Fibroblast of lung (primary cell): ENCODE results near the gene COPG1.

Experiments
- EZH2 ChIP-seq: IDR thresholded peaks from 2 replicates; pipeline ENCODE4 v1.5.1; 2012; ENCODE audit warnings: low read length, control low read depth, mild to moderate bottlenecking; ENCODE audit errors: missing control alignments
- TF ChIP-seq, protein P1 (sequence below), 2 donors: IDR thresholded peaks in 1 of 2; conservative IDR thresholded peaks in 1 of 2; 1 replicate in 1 of 2; 2 replicates in 1 of 2; pipeline ENCODE4 v1.5.1; 2011 to 2012; ENCODE audit warnings: low read length in 2 of 2, control low read depth in 1 of 2, inconsistent platforms in 1 of 2, low read depth in 1 of 2, mild to moderate bottlenecking in 1 of 2

DNA sequence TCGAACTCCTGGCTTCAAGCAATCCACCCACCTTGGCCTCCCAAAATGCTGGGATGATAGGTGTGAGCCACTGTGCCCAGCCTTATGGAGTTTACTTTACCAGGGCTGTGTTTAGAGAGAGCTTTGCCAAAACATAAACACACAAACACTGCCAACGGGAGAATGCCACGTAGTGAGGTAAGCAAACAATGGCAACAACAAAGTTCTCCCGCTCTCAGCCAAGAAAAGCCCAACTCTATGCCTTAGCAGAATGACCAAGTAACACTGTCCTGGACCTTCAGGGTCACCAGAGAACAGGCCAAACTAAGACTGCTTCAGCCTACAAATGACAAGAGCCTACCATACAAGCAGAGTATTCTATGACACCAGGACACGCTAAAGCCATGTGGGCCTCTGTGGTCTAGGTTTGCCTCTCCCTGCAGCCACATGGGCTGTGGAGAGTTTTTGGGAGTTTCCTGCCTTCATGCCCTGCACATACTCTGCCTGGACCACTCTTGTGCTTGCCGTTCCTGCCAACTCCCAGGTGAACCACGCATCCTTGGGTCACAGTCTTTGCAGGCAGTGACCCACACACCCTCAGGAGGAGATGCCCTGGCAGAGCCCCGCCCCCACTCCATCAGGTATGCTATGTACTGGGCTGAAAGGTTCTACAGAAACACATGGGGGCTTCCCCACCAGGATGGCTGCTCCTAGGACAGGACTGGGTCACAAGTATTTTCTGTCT is 44.1 kb upstream of the COPG1 start:
- TF ChIP-seq, protein P1, sequence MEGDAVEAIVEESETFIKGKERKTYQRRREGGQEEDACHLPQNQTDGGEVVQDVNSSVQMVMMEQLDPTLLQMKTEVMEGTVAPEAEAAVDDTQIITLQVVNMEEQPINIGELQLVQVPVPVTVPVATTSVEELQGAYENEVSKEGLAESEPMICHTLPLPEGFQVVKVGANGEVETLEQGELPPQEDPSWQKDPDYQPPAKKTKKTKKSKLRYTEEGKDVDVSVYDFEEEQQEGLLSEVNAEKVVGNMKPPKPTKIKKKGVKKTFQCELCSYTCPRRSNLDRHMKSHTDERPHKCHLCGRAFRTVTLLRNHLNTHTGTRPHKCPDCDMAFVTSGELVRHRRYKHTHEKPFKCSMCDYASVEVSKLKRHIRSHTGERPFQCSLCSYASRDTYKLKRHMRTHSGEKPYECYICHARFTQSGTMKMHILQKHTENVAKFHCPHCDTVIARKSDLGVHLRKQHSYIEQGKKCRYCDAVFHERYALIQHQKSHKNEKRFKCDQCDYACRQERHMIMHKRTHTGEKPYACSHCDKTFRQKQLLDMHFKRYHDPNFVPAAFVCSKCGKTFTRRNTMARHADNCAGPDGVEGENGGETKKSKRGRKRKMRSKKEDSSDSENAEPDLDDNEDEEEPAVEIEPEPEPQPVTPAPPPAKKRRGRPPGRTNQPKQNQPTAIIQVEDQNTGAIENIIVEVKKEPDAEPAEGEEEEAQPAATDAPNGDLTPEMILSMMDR (conservative IDR thresholded peaks at IDR 0.05 in 1 of 2, IDR thresholded peaks at IDR 0.05 in 1 of 2; ENCODE audit: low read depth in 1 of 2, low read length in 2 of 2) = no peak
- no peak for TF ChIP-seq EZH2
